Pancreas (tissue), 10 donors: ENCODE results near the gene PLEKHH1. TPM values are rescaled to one million over a fixed set of nuclear protein-coding genes. Genes with fewer than 3 reads are reported as not detected.
A peak's percentile ranks its signal among the peaks of the same experiment; 100 is the strongest.

Experiments
- ATAC-seq, 4 donors: fragments of 200-7000 bp; cut with Tn5 transposase; one replicate each; pipeline versions ENCODE4 v1.8.0 to v1.9.1; 2020; ENCODE audit warnings: mild to moderate bottlenecking in 4 of 4, moderate library complexity in 4 of 4
- DNase-seq, 6 donors: peaks; one replicate each; pipeline ENCODE4 v3.0.0-alpha.2; 2020
- FAIRE-seq: peaks from 2 replicates; lab custom pipeline; 2012; peaks lifted over from hg19 to GRCh38; lab: Jason Lieb, UNC
- H3K27ac ChIP-seq, 4 donors: fragments of 200-600 bp; sonication (generic); 1 replicate in 3 of 4; 2 replicates in 1 of 4; pipeline versions ENCODE4 v1.5.0 to v1.8.0; 2020
- H3K27me3 ChIP-seq, 4 donors: fragments of 200-600 bp; one replicate each; pipeline ENCODE4 v1.8.0; 2021
- H3K36me3 ChIP-seq, 3 donors: fragments of 200-600 bp; sonication (generic) in 1 of 3; one replicate each; pipeline versions ENCODE4 v1.5.0 to v1.8.0; 2020 to 2021
- H3K4me1 ChIP-seq, 3 donors: fragments of 200-600 bp; one replicate each; pipeline ENCODE4 v1.8.0; 2021
- H3K4me3 ChIP-seq, 4 donors: fragments of 200-600 bp; sonication (generic) in 2 of 4; one replicate each; pipeline versions ENCODE4 v1.5.0 to v1.8.0; 2020 to 2021
- H3K9me3 ChIP-seq, 4 donors: fragments of 200-600 bp; one replicate each; pipeline ENCODE4 v1.8.0; 2021
- WGBS, 2 donors: extraction: QIAGEN DNeasy Blood & Tissue Kit; methylation state at CpG; one replicate each; pipeline ENCODE4 v1.1.7; 2013; 5-methylcytosine and 5-hydroxymethylcytosine counted together
- intact Hi-C, 3 donors: fragments of 100-400 bp; cut with DNase I; formaldehyde crosslinking; loops; one replicate each; pipeline versions ENCODE4 v1.11.1 to v1.14.2; 2022
- polyA plus RNA-seq, 2 donors: library from polyadenylated mRNA; stranded (reverse); fragments of 200-250 nt; gene quantifications; one replicate each; pipeline ENCODE4 v1.2.3, GENCODE V29; 2013
- total RNA-seq, 6 donors: library from RNA; stranded (reverse); fragmentation: NEBNext Ultra II Directional in 4 of 6; extraction: Animal tissue kit (Norgen Biotek cat#: 25700) in 4 of 6; gene quantifications; one replicate each; pipeline versions ENCODE4 v1.2.1 to v1.2.4, GENCODE V29; 2021 to 2023
- TF ChIP-seq, protein P1 (sequence below), 4 donors: fragments of 200-600 bp; sonication (generic) in 3 of 4; IDR thresholded peaks; one replicate each; pipeline versions ENCODE4 v1.5.0 to v1.8.0; 2021; ENCODE audit warnings: antibody characterized with exemption in 4 of 4
- donor health status: healthy with polysubstance abuse.
- donor health status: DM: no; HTN: no; CAD: no; lungs with moderate emphysema.
- donor health status: DM: no; HTN: no; CAD: no.
- donor health status: control.
- donor health status: control.
- donor health status: Bipolar disorder and iron deficiency.
- donor health status: DM: yes; HTN: yes; CAD: no.
- donor health status: DM: no; HTN: no; CAD: no.
- donor health status: DM: no; HTN: no; CAD: no.
- donor health status: DM: yes; HTN: yes; CAD: no.

The PLEKHH1 gene
- total and polyA plus RNA-seq, 8 donors: 15.0 to 48.8 (median 22.6) TPM

DNA sequence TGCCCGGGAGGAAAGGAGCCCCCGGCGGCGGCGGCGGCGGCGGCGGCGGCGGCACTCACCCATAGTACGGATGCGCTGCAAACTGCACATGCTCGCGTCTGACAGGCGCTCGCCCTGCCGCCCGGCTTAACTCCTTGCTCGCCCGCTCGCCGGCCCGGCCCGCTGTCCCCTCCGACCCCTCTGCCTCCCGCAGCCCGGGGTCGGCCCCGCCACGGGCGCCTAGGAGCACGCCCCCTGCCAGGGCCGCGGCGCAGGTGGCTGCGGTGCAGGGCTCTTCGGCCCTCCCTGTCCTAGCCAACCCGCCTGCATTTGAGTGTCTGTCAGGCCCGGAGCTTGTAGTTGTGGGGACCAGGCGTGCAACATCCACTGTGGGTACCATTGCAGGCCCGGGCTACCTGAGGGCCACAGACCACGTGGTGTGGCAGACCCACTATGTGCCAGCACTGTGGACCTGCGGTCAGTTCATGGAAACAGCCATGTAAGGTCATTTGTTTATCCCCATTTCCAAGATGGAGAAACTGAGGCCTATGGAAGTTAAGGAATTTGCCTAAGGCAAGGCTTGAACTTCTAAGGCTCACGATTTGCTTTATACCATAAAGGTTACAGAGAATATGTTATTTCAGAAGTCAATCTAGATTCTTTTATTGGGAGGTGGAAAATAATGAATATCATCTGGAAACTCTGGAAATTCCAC, 17.6 kb upstream of the PLEKHH1 start:
- ATAC-seq (peak in 3 of 4 donors; percentile 5 to 56 (median 9)), FAIRE-seq (no peak), DNase-seq (peak in 4 of 6 donors; percentile 21 to 74 (median 58))
- H3K27me3 ChIP-seq: no peaks in the 10 kb centered on the region
- H3K4me3 ChIP-seq: peak overlapping the region; percentile 57 to 89 (median 86)
- H3K36me3 ChIP-seq: no peaks in the 10 kb centered on the region
- H3K9me3 ChIP-seq: no peaks in the 10 kb centered on the region
- peak overlapping the region in 3 of 4 donors; percentile 82 to 88 (median 87) for H3K27ac ChIP-seq
- intact Hi-C loops: no loop called here
- peaks cover 0 to 14% (median 13%) of the 10 kb centered on the region in 3 donors for H3K4me1 ChIP-seq
- 5 to 7% methylated on average over 32 to 45 of the region's 45 CpGs for WGBS, 2 donors
- TF ChIP-seq, protein P1, sequence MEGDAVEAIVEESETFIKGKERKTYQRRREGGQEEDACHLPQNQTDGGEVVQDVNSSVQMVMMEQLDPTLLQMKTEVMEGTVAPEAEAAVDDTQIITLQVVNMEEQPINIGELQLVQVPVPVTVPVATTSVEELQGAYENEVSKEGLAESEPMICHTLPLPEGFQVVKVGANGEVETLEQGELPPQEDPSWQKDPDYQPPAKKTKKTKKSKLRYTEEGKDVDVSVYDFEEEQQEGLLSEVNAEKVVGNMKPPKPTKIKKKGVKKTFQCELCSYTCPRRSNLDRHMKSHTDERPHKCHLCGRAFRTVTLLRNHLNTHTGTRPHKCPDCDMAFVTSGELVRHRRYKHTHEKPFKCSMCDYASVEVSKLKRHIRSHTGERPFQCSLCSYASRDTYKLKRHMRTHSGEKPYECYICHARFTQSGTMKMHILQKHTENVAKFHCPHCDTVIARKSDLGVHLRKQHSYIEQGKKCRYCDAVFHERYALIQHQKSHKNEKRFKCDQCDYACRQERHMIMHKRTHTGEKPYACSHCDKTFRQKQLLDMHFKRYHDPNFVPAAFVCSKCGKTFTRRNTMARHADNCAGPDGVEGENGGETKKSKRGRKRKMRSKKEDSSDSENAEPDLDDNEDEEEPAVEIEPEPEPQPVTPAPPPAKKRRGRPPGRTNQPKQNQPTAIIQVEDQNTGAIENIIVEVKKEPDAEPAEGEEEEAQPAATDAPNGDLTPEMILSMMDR (IDR thresholded peaks at IDR 0.05): no peak

DNA sequence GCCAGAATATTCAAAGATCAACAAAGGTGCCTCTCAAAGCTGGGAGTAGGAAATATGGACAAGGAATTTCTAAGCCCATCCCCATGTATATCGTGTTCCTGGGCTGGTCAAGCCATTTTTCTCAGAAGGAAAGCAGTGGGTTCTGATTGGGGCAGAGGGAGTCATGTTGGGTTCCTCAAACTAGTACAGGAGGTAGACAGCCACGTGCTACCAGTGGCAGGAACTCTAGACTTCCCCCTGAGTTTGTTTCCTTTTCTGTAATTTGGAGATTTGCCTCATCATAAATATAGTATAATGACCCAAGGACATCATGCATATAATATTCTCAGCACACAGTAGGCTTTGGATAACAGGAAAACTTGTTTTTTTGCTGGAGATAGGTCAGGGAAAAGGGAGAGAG, 16.4 kb upstream of the PLEKHH1 start:
- Histone ChIP-seq H3K4me3 (no peak overlapping the region), H3K9me3 (no peaks in the 10 kb centered on the region), H3K27me3 (no peaks in the 10 kb centered on the region), H3K27ac (no peak overlapping the region), H3K36me3 (no peaks in the 10 kb centered on the region), H3K4me1 (peaks cover 0 to 14% (median 13%) of the 10 kb centered on the region in 3 donors)
- intact Hi-C loops: no loop called here
- no peak for ATAC-seq
- TF ChIP-seq, protein P1 (IDR thresholded peaks at IDR 0.05): no peak
- no peak for DNase-seq
- no peak for FAIRE-seq
- WGBS, 2 donors: 42 to 58% methylated on average over 2 of the region's 2 CpGs

DNA sequence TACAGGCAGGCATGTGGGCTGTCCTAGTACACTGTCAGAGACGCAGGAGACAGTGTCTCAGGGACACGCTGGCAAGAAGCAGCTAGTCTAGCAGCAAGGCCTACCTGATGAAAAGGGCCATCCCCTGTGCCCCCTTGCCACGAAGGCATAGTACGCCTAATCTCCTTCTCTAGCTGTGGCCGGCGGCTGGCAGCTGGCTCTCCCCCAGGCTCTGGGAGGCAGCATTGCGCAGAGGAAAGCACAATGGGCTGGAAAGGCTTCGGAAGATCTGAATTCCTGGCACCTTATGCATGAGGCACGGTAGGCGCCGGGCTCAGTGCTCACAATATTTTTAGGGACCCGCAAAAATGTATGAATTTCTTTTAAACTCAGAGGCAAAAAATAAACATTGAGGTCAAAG, 16.0 kb upstream of the PLEKHH1 start:
- H3K4me1 ChIP-seq: peaks cover 0 to 14% (median 12%) of the 10 kb centered on the region in 3 donors
- FAIRE-seq (no peak), DNase-seq (peak; percentile 52 to 86 (median 64)), ATAC-seq (peak in 3 of 4 donors; percentile 61 to 62 (median 62))
- TF ChIP-seq, protein P1 (IDR thresholded peaks at IDR 0.05): no peak
- H3K4me3 ChIP-seq: no peak overlapping the region
- WGBS, 2 donors: 6 to 8% methylated on average over 12 of the region's 12 CpGs
- intact Hi-C loops: no loop called here
- H3K27me3 ChIP-seq: no peaks in the 10 kb centered on the region
- H3K9me3 ChIP-seq: no peaks in the 10 kb centered on the region
- H3K36me3 ChIP-seq: no peaks in the 10 kb centered on the region
- no peak overlapping the region for H3K27ac ChIP-seq

DNA sequence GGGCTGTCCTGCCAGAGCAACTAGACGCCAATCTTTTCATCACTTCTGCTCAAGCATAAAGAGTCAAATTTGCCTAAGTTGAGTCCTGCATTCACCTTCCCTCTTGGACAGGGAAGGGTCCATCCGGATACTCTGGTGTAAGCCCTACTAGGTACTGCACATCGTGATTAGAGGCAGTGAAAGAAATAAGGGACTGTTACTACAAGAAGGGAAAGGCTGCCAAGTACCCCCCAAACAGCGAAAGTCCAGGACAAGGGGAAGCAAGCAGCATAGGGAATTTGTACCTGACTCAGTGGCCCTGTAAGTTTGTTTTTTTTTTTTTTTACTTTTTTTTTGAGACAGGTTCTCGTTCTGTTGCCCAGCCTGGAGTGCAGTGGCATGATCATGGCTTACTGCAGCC, 13.7 kb upstream of the PLEKHH1 start:
- H3K9me3 ChIP-seq: no peaks in the 10 kb centered on the region
- H3K4me3 ChIP-seq: no peak overlapping the region
- H3K27me3 ChIP-seq: no peaks in the 10 kb centered on the region
- ATAC-seq (no peak), FAIRE-seq (no peak), DNase-seq (no peak)
- TF ChIP-seq, protein P1 (IDR thresholded peaks at IDR 0.05): no peak
- intact Hi-C loops: no loop called here
- H3K27ac ChIP-seq: no peak overlapping the region
- 79 to 80% methylated on average over 5 of the region's 5 CpGs for WGBS, 2 donors
- no peaks in the 10 kb centered on the region for H3K4me1 ChIP-seq
- H3K36me3 ChIP-seq: no peaks in the 10 kb centered on the region

DNA sequence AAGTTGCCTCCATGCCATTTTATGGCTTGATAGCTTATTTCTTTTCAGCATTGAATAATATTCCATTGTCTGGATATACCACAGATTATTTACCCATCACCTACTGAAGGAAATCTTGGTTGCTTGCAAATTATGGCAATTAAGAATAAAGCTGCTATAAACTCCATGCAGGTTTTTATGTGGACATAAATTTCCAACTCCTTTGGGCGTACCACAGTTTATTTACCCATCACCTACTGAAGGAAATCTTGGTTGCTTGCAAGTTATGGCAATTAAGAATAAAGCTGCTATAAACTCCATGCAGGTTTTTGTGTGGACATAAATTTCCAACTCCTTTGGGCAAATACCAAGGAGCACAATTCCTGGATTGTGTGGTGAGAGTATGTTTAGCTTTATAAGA, 12.6 kb upstream of the PLEKHH1 start:
- no peak for FAIRE-seq
- Histone ChIP-seq H3K9me3 (no peaks in the 10 kb centered on the region), H3K27me3 (no peaks in the 10 kb centered on the region), H3K36me3 (no peaks in the 10 kb centered on the region), H3K4me1 (no peaks in the 10 kb centered on the region), H3K27ac (no peak overlapping the region), H3K4me3 (no peak overlapping the region)
- WGBS, 2 donors: 86 to 95% methylated on average over 1 of the region's 1 CpG
- ATAC-seq: no peak
- intact Hi-C loops: no loop called here
- TF ChIP-seq, protein P1 (IDR thresholded peaks at IDR 0.05): no peak
- no peak for DNase-seq
